ENCODE measurements around the gene SLC23A2. TPM values are rescaled to one million over a fixed set of nuclear protein-coding genes. Genes with fewer than 3 reads are reported as not detected.

The SLC23A2 gene
- total and polyA plus RNA-seq, 8 donors, result 2.6 to 58.3 (median 6.4) TPM

DNA sequence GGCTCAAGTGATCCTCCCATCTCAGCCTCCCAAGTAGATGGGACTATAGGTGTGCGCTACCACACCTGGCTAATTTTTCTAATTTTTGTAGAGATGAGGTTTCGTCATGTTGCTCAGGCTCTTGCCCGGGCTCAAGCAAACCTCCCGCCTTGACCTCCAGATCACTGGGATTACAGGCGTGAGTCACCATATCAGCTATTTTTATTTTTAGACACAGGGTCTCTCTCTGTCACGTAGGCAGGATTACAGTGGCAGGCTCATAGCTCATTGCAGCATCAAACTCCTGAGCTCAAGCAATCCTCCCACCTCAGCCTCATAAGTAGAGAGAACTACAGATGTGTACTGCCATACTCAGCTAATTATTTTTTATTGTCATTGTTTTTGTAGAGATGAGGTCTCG is 41.7 kb downstream of the SLC23A2 start:
- H3K4me3 ChIP-seq, result no peak overlapping the region
- WGBS, 5 donors, result 87 to 94% (median 89%) methylated on average over 7 of the region's 7 CpGs
- TF ChIP-seq POLR2A (IDR thresholded peaks at IDR 0.05) (no peak), EP300 (IDR thresholded peaks at IDR 0.05) (no peak), POLR2AphosphoS5 (IDR thresholded peaks at IDR 0.05) (no peak)
- TF ChIP-seq, protein P1, sequence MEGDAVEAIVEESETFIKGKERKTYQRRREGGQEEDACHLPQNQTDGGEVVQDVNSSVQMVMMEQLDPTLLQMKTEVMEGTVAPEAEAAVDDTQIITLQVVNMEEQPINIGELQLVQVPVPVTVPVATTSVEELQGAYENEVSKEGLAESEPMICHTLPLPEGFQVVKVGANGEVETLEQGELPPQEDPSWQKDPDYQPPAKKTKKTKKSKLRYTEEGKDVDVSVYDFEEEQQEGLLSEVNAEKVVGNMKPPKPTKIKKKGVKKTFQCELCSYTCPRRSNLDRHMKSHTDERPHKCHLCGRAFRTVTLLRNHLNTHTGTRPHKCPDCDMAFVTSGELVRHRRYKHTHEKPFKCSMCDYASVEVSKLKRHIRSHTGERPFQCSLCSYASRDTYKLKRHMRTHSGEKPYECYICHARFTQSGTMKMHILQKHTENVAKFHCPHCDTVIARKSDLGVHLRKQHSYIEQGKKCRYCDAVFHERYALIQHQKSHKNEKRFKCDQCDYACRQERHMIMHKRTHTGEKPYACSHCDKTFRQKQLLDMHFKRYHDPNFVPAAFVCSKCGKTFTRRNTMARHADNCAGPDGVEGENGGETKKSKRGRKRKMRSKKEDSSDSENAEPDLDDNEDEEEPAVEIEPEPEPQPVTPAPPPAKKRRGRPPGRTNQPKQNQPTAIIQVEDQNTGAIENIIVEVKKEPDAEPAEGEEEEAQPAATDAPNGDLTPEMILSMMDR (IDR thresholded peaks at IDR 0.05), result no peak
- H3K4me1 ChIP-seq, result peaks cover 0 to 17% (median 5%) of the 10 kb centered on the region in 4 donors
- no peaks in the 10 kb centered on the region for H3K9me3 ChIP-seq
- H3K27me3 ChIP-seq, result no peaks in the 10 kb centered on the region
- intact Hi-C loops (cut with DNase I; ENCODE audit: low total_unique reads), result loop anchor here (10.0 kb wide), 1 partner anchor 355 kb away; no protein-coding TSS in a partner anchor
- H3K36me3 ChIP-seq, result no peaks in the 10 kb centered on the region
- H3K27ac ChIP-seq, result no peak overlapping the region
- DNase-seq, result no peak

DNA sequence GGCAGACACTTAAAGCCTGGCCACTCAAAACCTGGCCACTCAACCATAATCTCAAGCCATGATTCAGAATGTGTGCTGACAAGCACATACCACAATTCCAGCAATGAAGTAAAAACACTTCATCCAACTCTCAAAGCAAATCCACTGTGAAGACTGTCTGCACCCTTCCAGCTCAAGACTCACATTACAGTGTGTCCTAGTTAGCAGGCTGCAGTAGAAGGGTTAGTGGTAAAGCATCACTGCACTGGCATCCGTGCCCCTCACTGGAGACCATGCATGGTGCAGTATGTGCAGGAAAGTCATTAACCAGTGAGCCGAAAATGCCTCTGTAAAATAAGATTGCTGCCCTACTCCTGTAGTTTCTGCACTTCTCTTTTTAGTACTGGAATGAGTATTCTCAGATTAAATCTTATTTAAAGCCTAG is 43.4 kb downstream of the SLC23A2 start:
- Histone ChIP-seq H3K9me3 (no peaks in the 10 kb centered on the region), H3K4me1 (peaks cover 0 to 17% (median 5%) of the 10 kb centered on the region in 4 donors), H3K27ac (no peak overlapping the region), H3K4me3 (no peak overlapping the region), H3K36me3 (no peaks in the 10 kb centered on the region), H3K27me3 (no peaks in the 10 kb centered on the region)
- TF ChIP-seq POLR2AphosphoS5 (IDR thresholded peaks at IDR 0.05), result no peak
- TF ChIP-seq POLR2A (IDR thresholded peaks at IDR 0.05), result no peak
- TF ChIP-seq EP300 (IDR thresholded peaks at IDR 0.05), result no peak
- 70 to 94% (median 88%) methylated on average over 2 of the region's 2 CpGs for WGBS, 5 donors
- intact Hi-C loops (cut with DNase I; ENCODE audit: low total_unique reads), result loop anchor here (10.0 kb wide), 1 partner anchor 353 kb away; no protein-coding TSS in a partner anchor
- DNase-seq, result no peak

DNA sequence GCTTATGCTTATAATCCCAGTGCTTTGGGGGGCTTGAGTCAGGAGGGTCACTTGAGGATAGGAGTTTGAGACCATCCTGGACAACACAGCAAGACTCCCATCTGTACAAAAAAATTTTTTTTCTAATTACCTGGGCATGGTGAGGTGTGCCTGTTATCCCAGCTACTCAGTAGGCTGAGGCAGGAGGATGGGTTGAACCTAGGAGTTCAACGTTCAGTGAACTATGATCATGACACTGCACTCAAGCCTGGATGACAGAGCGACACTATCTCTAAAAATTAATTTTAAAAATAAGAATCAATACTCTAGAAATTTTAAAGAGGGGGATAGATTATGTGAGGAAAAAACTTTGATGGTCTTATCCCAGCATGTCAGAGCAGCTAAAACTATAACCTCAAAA is 44.1 kb downstream of the SLC23A2 start:
- no peak for TF ChIP-seq EP300 (IDR thresholded peaks at IDR 0.05)
- TF ChIP-seq POLR2A (IDR thresholded peaks at IDR 0.05), result no peak
- no peak for TF ChIP-seq POLR2AphosphoS5 (IDR thresholded peaks at IDR 0.05)
- TF ChIP-seq, protein P1 (IDR thresholded peaks at IDR 0.05), result no peak
- Histone ChIP-seq H3K27ac (no peak overlapping the region), H3K27me3 (no peaks in the 10 kb centered on the region), H3K4me3 (no peak overlapping the region), H3K36me3 (peaks cover 0 to 6% (median 1%) of the 10 kb centered on the region in 4 donors), H3K9me3 (no peaks in the 10 kb centered on the region), H3K4me1 (peaks cover 0 to 11% (median 5%) of the 10 kb centered on the region in 4 donors)
- DNase-seq, result no peak
- intact Hi-C loops (cut with DNase I; ENCODE audit: low total_unique reads), result loop anchor here (10.0 kb wide), 1 partner anchor 352 kb away; no protein-coding TSS in a partner anchor
- 83 to 90% (median 87%) methylated on average over 2 of the region's 2 CpGs for WGBS, 5 donors

DNA sequence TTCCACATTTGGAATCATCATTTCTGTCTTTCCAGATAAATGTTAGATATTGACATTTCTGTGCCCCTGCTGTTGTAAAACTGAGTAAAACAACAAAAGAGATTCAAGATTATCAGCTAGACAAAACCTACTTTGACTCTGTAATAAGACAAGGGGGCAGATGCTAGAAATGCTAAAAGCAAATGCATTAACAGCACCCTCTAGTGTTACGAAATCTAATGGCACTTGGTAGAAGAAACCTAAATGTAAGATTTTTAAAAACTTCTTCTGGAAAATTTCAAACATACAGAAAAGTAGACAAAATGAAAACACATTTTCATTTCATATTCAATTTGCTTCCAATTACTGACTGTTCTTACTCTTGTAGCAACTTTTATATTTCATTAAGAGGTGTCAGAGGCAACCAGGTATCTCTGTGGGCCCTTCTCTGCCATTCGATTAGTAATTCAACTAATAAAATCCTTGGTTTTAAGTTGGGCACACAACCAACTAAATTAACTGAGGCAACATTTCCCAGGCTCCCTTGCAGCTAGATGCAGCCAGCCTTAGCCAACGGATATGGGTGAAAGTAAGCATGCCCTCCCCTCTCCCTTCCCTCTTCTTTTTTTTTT is 45.0 kb downstream of the SLC23A2 start:
- Histone ChIP-seq H3K4me3 (no peak overlapping the region), H3K9me3 (no peaks in the 10 kb centered on the region), H3K36me3 (peaks cover 0 to 6% (median 1%) of the 10 kb centered on the region in 4 donors), H3K27me3 (no peaks in the 10 kb centered on the region), H3K27ac (no peak overlapping the region), H3K4me1 (peaks cover 0 to 12% (median 2%) of the 10 kb centered on the region in 4 donors)
- DNase-seq, result peak in 1 of 2 donors; percentile 84
- TF ChIP-seq EP300 (IDR thresholded peaks at IDR 0.05) (no peak), POLR2AphosphoS5 (IDR thresholded peaks at IDR 0.05) (no peak), POLR2A (IDR thresholded peaks at IDR 0.05) (no peak)
- TF ChIP-seq, protein P1 (IDR thresholded peaks at IDR 0.05), result peak in 5 of 7 experiments; percentile 38 to 76 (median 73)
- intact Hi-C loops (cut with DNase I; ENCODE audit: low total_unique reads), result loop anchor here (10.0 kb wide), 1 partner anchor 352 kb away; no protein-coding TSS in a partner anchor
- 49 to 55% (median 53%) methylated on average over 3 of the region's 3 CpGs for whole genome bisulfite sequencing, 5 donors

DNA sequence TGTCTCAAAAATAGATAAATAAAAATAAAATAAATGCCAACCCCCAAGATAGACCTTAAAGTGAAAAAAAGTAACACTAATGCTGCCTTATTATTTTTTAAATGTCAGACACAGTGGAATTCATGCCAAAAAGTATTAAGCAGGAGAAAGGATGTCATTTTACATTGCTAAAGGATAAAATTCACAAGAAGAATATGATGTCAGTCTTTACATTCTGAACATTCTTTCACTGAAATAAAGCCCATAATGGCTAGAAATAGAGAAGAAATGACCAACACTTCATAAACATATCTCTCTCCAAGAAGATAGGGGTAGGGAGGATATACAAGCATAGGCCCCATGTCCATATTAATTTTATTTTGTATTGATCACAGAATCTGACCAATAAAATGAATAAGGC is 47.4 kb downstream of the SLC23A2 start:
- Histone ChIP-seq H3K27ac (no peak overlapping the region), H3K4me3 (no peak overlapping the region), H3K36me3 (peaks cover 0 to 6% (median 1%) of the 10 kb centered on the region in 4 donors), H3K4me1 (peaks cover 0 to 21% (median 11%) of the 10 kb centered on the region in 4 donors), H3K27me3 (no peaks in the 10 kb centered on the region), H3K9me3 (no peaks in the 10 kb centered on the region)
- DNase-seq, result no peak
- TF ChIP-seq, protein P1 (IDR thresholded peaks at IDR 0.05), result no peak
- no peak for TF ChIP-seq POLR2A (IDR thresholded peaks at IDR 0.05)
- TF ChIP-seq EP300 (IDR thresholded peaks at IDR 0.05), result no peak
- no peak for TF ChIP-seq POLR2AphosphoS5 (IDR thresholded peaks at IDR 0.05)
- intact Hi-C loops (cut with DNase I; ENCODE audit: low total_unique reads), result loop anchor here (10.0 kb wide), 1 partner anchor 349 kb away; no protein-coding TSS in a partner anchor

Data from stomach (tissue), 9 donors.